T-helper 17 cell (primary cell): ENCODE results near the gene MTM1. TPM values are rescaled to one million over a fixed set of nuclear protein-coding genes. Genes with fewer than 3 reads are reported as not detected.

Source experiments
- ATAC-seq: fragments of 150-1000 bp; cut with Tn5 transposase; 2 replicates; pipeline ENCODE4 v1.10.0; 2021; ENCODE audit warnings: mild to moderate bottlenecking, moderate library complexity
- DNase-seq, 3 donors: peaks; one replicate each; pipeline versions ENCODE4 v3.0.0 to v3.0.0-alpha.2; 2020 to 2021
- H3K9me3 ChIP-seq: one replicate; pipeline ENCODE4 v1.7.0; 2013; ENCODE audit warnings: low read length, mild to moderate bottlenecking; ENCODE audit not compliant: control insufficient read depth, poor library complexity, severe bottlenecking
- H3K27ac Mint-ChIP-seq: one replicate; pipeline ENCODE4 v1.8.0; 2022; ENCODE audit warnings: mild to moderate bottlenecking, moderate library complexity, mixed read lengths
- H3K27me3 Mint-ChIP-seq: one replicate; pipeline ENCODE4 v1.8.0; 2022; ENCODE audit warnings: mixed read lengths
- H3K36me3 Mint-ChIP-seq: one replicate; pipeline ENCODE4 v1.8.0; 2022; ENCODE audit warnings: low read depth, mixed read lengths
- H3K4me1 Mint-ChIP-seq: one replicate; pipeline ENCODE4 v1.8.0; 2022; ENCODE audit warnings: mild to moderate bottlenecking, mixed read lengths
- H3K4me3 Mint-ChIP-seq: one replicate; pipeline ENCODE4 v1.8.0; 2022; ENCODE audit warnings: mild to moderate bottlenecking, moderate library complexity, mixed read lengths
- total RNA-seq, 4 donors: library from RNA in 2 of 4; stranded (reverse) in 2 of 4; gene quantifications; one replicate each; pipeline ENCODE4 v1.2.3 and lab custom pipeline; 2022 to 2026

MTM1 gene
- total RNA-seq, 2 donors from 2014 or later, result 25.9 to 30.6 TPM

- ATAC-seq, result no peak
- peaks cover 10% of the 10 kb centered on the region for H3K4me1 Mint-ChIP-seq
- DNase-seq, result no peak
- no peaks in the 10 kb centered on the region for H3K9me3 ChIP-seq
- no peak overlapping the region for H3K4me3 Mint-ChIP-seq
- peak overlapping the region; percentile 57 for H3K27ac Mint-ChIP-seq
- H3K27me3 Mint-ChIP-seq, result no peaks in the 10 kb centered on the region
- peaks cover 9% of the 10 kb centered on the region for H3K36me3 Mint-ChIP-seq
Observed at GRCh38 chrX:150625875-150626274, 57.5 kb downstream of the MTM1 start.

GRCh38 chrX:150627957-150628356 lies 59.5 kb downstream of the MTM1 start:
- Mint-ChIP-seq H3K36me3 (peaks cover 5% of the 10 kb centered on the region), H3K27ac (no peak overlapping the region)

DNA sequence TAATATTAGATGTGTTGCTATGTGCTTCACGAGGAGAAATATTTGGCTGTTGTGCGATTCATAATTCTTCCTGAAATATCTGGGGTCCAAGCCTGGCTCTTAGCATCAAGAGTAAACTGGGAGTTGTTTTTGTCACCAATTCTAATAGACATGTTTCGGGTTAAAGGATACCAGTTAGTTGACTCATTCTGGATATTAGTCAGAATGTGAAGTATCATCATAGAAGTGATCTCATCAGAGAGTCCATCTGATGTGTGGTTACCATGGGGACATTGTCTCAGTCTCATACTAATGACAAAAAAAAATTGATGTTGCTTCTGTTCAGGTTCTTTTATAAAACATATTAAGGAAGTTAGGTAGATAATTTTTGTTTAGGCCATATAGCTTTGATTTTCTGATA lies 67.5 kb downstream of the MTM1 start:
- no peak for ATAC-seq
- no peak overlapping the region for H3K4me3 Mint-ChIP-seq
- H3K27me3 Mint-ChIP-seq, result no peaks in the 10 kb centered on the region
- H3K27ac Mint-ChIP-seq, result no peak overlapping the region
- no peaks in the 10 kb centered on the region for H3K9me3 ChIP-seq
- peaks cover 8% of the 10 kb centered on the region for H3K4me1 Mint-ChIP-seq
- no peak for DNase-seq
- H3K36me3 Mint-ChIP-seq, result peaks cover 5% of the 10 kb centered on the region

More at GRCh38 chrX:150627957-150628356, 59.5 kb downstream of the MTM1 start:
- Mint-ChIP-seq H3K4me3 (no peak overlapping the region), H3K27me3 (no peaks in the 10 kb centered on the region), H3K4me1 (peaks cover 5% of the 10 kb centered on the region)
- H3K9me3 ChIP-seq, result no peaks in the 10 kb centered on the region
- ATAC-seq, result no peak
- no peak for DNase-seq

DNA sequence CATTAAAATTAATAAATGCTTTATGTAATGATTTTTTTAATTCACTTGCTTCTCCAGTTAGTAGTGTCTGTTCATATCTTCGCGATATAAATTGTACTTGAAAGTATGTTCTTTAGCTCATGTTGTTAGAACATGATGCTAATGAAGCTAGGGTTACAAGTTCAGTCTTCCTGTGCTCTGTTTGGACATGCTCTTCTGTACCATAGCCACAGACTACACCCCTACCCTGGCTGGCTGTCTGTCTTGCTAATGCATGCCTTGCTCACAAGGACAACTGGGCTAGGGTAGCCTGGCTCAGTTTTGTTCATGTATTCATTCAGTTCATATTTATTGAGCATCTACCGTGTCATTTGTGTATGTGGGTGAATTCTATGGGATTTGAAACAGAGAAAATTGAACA lies 74.0 kb downstream of the MTM1 start:
- H3K9me3 ChIP-seq, result no peaks in the 10 kb centered on the region
- Mint-ChIP-seq H3K4me1 (peaks cover 5% of the 10 kb centered on the region), H3K27ac (no peak overlapping the region), H3K4me3 (no peak overlapping the region), H3K36me3 (peaks cover 5% of the 10 kb centered on the region), H3K27me3 (no peaks in the 10 kb centered on the region)
- DNase-seq, result no peak
- ATAC-seq, result no peak

- ATAC-seq, result no peak
- H3K27ac Mint-ChIP-seq, result peak overlapping the region; percentile 34
- DNase-seq, result no peak
- H3K4me1 Mint-ChIP-seq, result peaks cover 3% of the 10 kb centered on the region
- no peaks in the 10 kb centered on the region for H3K9me3 ChIP-seq
- no peaks in the 10 kb centered on the region for H3K27me3 Mint-ChIP-seq
- H3K36me3 Mint-ChIP-seq, result no peaks in the 10 kb centered on the region
- H3K4me3 Mint-ChIP-seq, result no peak overlapping the region
Observed at GRCh38 chrX:150643271-150643670, 74.8 kb downstream of the MTM1 start.

DNA sequence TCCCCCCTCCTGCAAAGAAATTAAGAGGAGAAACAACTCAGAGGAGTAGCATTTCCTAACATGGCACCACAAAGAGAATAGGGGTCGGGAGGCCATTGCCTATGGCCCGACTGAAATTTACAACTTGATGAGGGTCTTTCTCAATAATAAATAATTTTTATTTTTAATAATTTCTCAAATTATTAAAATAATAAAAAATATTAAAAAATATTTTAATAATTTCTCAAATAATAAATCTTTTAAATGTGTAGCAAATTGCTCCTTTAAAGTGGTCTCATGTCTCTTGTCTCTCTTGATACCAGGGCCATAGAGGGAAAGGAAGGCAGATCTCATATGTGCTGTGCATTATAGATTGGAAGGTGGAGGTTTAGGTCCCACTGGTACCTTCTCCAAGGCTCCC lies 75.5 kb downstream of the MTM1 start:
- H3K4me1 Mint-ChIP-seq, result peaks cover 3% of the 10 kb centered on the region
- no peak for DNase-seq
- H3K27ac Mint-ChIP-seq, result peak overlapping the region; percentile 34
- H3K4me3 Mint-ChIP-seq, result no peak overlapping the region
- no peaks in the 10 kb centered on the region for H3K27me3 Mint-ChIP-seq
- no peak for ATAC-seq
- no peaks in the 10 kb centered on the region for H3K36me3 Mint-ChIP-seq
- H3K9me3 ChIP-seq, result no peaks in the 10 kb centered on the region

DNA sequence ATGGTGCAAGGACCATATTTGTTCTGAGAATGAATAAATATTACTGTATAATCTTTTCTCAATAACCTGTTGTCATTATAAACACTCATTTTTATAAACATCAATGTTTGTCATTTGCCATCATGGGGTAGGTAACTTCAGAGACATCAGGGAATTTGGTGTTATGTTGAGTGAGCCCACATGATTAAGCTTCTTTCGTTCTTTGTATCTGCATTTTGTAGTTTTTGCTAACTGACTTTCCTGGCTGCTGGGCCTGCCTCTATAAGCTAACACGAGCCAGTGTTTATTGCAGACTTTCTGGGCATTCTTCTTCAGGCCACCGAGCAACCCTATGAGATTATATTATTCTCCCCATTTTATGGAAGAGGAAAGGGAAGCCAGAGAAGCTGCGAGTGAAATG lies 76.0 kb downstream of the MTM1 start:
- ATAC-seq (no peak), DNase-seq (no peak)
- Mint-ChIP-seq H3K27me3 (no peaks in the 10 kb centered on the region), H3K4me3 (no peak overlapping the region), H3K36me3 (no peaks in the 10 kb centered on the region), H3K27ac (no peak overlapping the region), H3K4me1 (peaks cover 5% of the 10 kb centered on the region)
- no peaks in the 10 kb centered on the region for H3K9me3 ChIP-seq

GRCh38 chrX:150647331-150647730 lies 78.9 kb downstream of the MTM1 start:
- peak overlapping the region; percentile 54 for H3K27ac Mint-ChIP-seq
- H3K4me1 Mint-ChIP-seq, result peaks cover 9% of the 10 kb centered on the region
- no peak overlapping the region for H3K4me3 Mint-ChIP-seq
- no peak for ATAC-seq
- DNase-seq, result no peak
- H3K9me3 ChIP-seq, result no peaks in the 10 kb centered on the region
- peaks cover 5% of the 10 kb centered on the region for H3K36me3 Mint-ChIP-seq
- no peaks in the 10 kb centered on the region for H3K27me3 Mint-ChIP-seq

DNA sequence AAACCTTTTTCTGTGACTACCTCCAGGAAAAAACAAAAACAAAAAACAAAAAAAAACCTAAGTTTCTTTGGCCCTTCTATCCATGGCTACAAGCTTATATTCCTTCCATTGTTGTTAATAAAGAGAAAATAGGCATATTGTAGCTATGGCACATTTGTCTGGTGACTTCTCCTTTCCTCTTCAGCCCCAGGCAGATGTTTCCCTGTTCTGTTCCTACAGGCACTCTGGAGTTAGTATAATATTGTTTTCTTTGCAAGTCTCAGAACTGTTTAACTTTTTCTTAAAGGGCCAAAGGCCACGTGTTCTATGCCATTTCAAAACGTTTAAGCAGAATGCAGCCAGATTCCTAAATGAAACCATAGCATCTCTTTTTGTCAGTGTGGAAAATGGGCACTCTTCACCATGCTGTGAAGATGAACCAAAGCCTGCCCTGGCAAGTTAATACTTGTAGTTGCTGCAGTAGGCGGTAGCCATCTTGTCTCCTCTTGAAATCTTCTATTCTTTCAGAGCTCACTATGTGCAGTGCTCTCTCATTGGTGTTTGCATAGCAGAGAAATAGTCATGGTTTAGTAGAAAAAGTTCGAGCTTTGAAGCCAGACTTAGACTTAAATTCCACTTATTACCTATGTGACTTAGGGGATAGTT lies 80.0 kb downstream of the MTM1 start:
- Mint-ChIP-seq H3K4me3 (no peak overlapping the region), H3K27ac (peak overlapping the region; percentile 54), H3K36me3 (peaks cover 7% of the 10 kb centered on the region), H3K27me3 (no peaks in the 10 kb centered on the region), H3K4me1 (peaks cover 9% of the 10 kb centered on the region)
- no peak for ATAC-seq
- DNase-seq, result no peak
- no peaks in the 10 kb centered on the region for H3K9me3 ChIP-seq

DNA sequence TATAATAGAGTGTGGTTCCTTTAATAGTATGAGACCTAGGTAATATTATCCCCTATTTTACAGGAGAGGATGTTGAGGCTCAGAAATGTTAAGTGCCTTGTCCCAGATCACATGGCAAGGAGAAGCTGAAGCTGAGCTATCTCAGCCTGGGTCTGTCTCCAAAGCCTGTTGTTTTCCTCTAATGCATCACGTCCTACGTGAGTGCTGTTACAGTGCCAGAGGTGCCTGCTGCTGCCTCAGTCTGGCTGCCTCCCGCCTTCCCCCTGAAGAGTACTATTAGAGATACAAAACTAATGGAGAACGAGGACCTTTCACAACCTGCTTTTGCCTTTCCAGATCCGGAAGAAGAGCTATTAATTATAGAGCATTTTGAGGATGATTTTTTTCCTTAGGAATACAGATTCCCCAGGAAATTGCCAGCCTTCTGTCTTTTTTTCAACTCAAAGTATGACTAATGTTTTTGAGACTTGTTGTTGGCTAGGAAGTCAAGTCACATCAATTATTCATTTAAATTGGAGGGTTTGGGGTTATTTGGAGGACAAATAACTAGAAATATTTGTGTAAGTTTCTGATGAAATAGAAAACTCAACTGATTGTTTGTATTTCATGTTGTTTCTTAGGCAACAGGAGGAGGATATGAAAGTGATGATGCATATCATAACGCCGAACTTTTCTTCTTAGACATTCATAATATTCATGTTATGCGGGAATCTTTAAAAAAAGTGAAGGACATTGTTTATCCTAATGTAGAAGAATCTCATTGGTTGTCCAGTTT lies 80.9 kb downstream of the MTM1 start:
- DNase-seq (no peak), ATAC-seq (no peak)
- Mint-ChIP-seq H3K27me3 (no peaks in the 10 kb centered on the region), H3K4me1 (peaks cover 9% of the 10 kb centered on the region), H3K36me3 (peaks cover 7% of the 10 kb centered on the region), H3K4me3 (no peak overlapping the region), H3K27ac (peak overlapping the region; percentile 21)
- H3K9me3 ChIP-seq, result no peaks in the 10 kb centered on the region

DNA sequence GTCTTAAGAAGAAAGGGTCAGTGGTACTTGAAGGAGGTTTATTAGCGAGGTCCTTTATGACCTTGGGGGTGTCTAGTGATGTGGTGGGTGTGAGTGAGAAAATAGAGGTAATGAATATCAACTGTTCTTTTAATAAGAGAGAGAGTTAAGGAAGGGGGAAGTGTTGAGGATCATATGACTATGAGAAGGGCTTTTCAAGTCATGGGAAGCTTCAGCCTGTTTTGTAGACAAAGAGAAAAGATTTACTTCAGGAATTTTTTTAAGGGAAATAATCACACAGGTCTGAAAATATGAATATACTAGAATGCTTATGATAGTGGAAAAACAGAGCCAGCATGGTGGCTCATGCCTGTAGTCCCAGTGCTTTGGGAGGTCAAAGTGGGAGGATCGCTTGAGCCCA lies 83.5 kb downstream of the MTM1 start:
- no peaks in the 10 kb centered on the region for H3K27me3 Mint-ChIP-seq
- H3K4me3 Mint-ChIP-seq, result no peak overlapping the region
- H3K4me1 Mint-ChIP-seq, result peaks cover 6% of the 10 kb centered on the region
- H3K9me3 ChIP-seq, result no peaks in the 10 kb centered on the region
- H3K36me3 Mint-ChIP-seq, result peaks cover 7% of the 10 kb centered on the region
- no peak for ATAC-seq
- DNase-seq, result no peak
- H3K27ac Mint-ChIP-seq, result peak overlapping the region; percentile 65

GRCh38 chrX:150655788-150656187 lies 87.4 kb downstream of the MTM1 start:
- Mint-ChIP-seq H3K36me3 (peaks cover 7% of the 10 kb centered on the region), H3K4me3 (no peak overlapping the region), H3K4me1 (peaks cover 1% of the 10 kb centered on the region), H3K27me3 (no peaks in the 10 kb centered on the region), H3K27ac (no peak overlapping the region)
- no peaks in the 10 kb centered on the region for H3K9me3 ChIP-seq
- no peak for DNase-seq
- no peak for ATAC-seq

DNA sequence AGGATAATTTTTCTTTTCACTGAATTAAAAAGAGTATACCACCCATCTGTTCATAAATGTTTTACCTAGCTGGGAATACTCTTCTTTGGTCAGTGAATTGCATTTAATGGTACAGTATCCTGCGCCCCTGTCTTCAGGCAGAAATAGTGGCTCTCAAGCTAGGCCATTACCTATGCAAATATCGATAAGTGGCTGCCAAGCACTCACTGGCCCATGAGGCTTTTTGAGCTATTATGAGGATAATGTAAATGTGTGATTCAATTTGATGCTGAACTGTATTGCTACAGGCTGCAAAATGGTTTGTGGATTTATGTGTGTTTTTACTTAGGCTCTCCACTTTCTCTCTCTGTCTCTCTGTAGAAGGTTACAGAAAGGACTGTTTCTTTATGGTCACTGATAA lies 94.7 kb downstream of the MTM1 start:
- Mint-ChIP-seq H3K27me3 (no peaks in the 10 kb centered on the region), H3K36me3 (peaks cover 4% of the 10 kb centered on the region), H3K4me1 (no peaks in the 10 kb centered on the region), H3K4me3 (no peak overlapping the region), H3K27ac (peak overlapping the region; percentile 34)
- H3K9me3 ChIP-seq, result no peaks in the 10 kb centered on the region
- ATAC-seq (no peak), DNase-seq (no peak)

DNA sequence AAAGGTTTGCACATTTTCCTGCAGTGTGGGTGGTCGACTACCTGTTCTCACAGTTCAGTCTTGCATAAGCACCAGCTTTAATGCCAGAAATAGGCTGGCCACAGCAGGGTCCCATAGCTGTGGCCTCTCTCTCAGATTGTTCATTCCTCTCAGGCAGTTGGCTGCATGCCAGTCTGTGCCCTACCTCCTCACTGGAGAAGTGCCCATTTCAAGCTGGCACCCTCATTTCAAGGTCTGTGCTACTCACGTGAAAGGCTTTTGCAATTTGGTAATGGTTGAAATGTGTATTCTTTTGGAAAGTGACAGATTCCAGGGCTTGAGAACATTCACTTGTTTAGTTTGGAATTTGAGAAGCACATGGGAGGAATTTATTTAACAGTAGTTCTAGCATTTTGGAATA lies 95.9 kb downstream of the MTM1 start:
- H3K4me3 Mint-ChIP-seq, result no peak overlapping the region
- no peak overlapping the region for H3K27ac Mint-ChIP-seq
- H3K36me3 Mint-ChIP-seq, result peaks cover 4% of the 10 kb centered on the region
- DNase-seq (no peak), ATAC-seq (no peak)
- no peaks in the 10 kb centered on the region for H3K27me3 Mint-ChIP-seq
- no peaks in the 10 kb centered on the region for H3K9me3 ChIP-seq
- no peaks in the 10 kb centered on the region for H3K4me1 Mint-ChIP-seq
